ENCODE results near the gene EVA1A.

- TF ChIP-seq CTCF (IDR thresholded peaks at IDR 0.05) (no peak), POLR2A (IDR thresholded peaks at IDR 0.05) (no peak)
Measured at GRCh38 chr2:75505012-75505411, 55.7 kb downstream of the EVA1A start.
